Lower leg skin (tissue), 3 donors: ENCODE data around the gene SRP54.

Experiments used
- POLR2A ChIP-seq, 2 donors: fragments of 450-650 bp; IDR thresholded peaks; one replicate each; pipeline ENCODE4 v1.6.1; 2016 to 2017; ENCODE audit warnings: antibody characterized with exemption in 2 of 2, mild to moderate bottlenecking in 1 of 2, moderate library complexity in 1 of 2
- TF ChIP-seq, protein P1 (sequence below), 3 donors: fragments of 450-650 bp; IDR thresholded peaks; one replicate each; pipeline ENCODE4 v1.5.1; 2016; ENCODE audit warnings: antibody characterized with exemption in 3 of 3, mild to moderate bottlenecking in 3 of 3, moderate library complexity in 2 of 3

DNA sequence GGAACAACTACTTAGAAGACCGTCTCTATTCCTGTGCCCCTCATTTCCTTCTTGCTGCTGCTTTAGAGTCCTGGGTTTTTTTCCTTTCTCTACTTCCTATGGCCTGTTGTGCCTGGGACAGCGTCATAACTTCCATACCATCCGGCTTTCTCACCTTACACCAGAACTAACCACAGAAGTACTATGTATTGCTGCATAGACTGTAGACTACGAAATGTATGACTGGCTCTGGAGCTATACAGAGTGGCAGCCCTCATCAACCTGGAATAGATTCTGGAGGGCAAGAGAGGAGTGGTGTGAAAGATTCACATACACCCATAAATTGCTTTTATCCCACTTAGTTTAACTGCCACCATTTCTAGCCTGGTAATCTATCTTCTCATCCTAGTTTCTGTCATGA lies 16.9 kb upstream of the SRP54 start:
- TF ChIP-seq, protein P1, sequence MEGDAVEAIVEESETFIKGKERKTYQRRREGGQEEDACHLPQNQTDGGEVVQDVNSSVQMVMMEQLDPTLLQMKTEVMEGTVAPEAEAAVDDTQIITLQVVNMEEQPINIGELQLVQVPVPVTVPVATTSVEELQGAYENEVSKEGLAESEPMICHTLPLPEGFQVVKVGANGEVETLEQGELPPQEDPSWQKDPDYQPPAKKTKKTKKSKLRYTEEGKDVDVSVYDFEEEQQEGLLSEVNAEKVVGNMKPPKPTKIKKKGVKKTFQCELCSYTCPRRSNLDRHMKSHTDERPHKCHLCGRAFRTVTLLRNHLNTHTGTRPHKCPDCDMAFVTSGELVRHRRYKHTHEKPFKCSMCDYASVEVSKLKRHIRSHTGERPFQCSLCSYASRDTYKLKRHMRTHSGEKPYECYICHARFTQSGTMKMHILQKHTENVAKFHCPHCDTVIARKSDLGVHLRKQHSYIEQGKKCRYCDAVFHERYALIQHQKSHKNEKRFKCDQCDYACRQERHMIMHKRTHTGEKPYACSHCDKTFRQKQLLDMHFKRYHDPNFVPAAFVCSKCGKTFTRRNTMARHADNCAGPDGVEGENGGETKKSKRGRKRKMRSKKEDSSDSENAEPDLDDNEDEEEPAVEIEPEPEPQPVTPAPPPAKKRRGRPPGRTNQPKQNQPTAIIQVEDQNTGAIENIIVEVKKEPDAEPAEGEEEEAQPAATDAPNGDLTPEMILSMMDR (IDR thresholded peaks at IDR 0.05) = no peak
- TF ChIP-seq POLR2A (IDR thresholded peaks at IDR 0.05) = no peak
